ENCODE data around the gene SYNE1.

DNA sequence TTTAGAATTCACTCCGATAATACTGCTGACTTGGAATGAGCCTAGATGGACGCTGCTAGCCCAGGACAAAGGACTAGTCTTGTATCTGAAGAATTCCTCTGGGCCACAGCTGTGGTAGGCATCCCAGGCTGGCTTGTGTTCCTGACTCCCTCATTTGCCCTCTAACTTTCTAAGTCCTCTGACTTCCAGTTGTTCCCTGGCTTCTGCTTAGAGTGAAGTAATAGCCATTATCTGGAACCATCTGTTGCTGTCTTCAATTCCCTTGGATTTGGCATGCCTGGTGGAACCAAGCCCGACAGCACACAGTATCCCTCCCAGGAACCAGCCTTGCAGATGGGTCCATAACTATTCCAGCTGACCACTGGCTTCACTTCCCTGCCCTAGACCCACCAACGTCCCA lies 376.0 kb downstream of the SYNE1 start:
- TF ChIP-seq, protein P1, sequence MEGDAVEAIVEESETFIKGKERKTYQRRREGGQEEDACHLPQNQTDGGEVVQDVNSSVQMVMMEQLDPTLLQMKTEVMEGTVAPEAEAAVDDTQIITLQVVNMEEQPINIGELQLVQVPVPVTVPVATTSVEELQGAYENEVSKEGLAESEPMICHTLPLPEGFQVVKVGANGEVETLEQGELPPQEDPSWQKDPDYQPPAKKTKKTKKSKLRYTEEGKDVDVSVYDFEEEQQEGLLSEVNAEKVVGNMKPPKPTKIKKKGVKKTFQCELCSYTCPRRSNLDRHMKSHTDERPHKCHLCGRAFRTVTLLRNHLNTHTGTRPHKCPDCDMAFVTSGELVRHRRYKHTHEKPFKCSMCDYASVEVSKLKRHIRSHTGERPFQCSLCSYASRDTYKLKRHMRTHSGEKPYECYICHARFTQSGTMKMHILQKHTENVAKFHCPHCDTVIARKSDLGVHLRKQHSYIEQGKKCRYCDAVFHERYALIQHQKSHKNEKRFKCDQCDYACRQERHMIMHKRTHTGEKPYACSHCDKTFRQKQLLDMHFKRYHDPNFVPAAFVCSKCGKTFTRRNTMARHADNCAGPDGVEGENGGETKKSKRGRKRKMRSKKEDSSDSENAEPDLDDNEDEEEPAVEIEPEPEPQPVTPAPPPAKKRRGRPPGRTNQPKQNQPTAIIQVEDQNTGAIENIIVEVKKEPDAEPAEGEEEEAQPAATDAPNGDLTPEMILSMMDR (IDR thresholded peaks at IDR 0.05 in 2 of 3, conservative IDR thresholded peaks at IDR 0.05 in 1 of 3; ENCODE audit: control insufficient read depth in 2 of 3, extremely low read depth in 1 of 3, insufficient read depth in 1 of 3, low read depth in 3 of 3, low read length in 3 of 3) = no peak
- no peak for TF ChIP-seq FOXM1 (IDR thresholded peaks at IDR 0.05; ENCODE audit: low read depth, low read length)
